ENCODE results near the gene CCDC102A.
"Not testable (repeated sequence)": the region's sequence is repeated elsewhere in the genome, so short reads cannot be mapped to it uniquely, and the experiment has no call there.

Gene CCDC102A

DNA sequence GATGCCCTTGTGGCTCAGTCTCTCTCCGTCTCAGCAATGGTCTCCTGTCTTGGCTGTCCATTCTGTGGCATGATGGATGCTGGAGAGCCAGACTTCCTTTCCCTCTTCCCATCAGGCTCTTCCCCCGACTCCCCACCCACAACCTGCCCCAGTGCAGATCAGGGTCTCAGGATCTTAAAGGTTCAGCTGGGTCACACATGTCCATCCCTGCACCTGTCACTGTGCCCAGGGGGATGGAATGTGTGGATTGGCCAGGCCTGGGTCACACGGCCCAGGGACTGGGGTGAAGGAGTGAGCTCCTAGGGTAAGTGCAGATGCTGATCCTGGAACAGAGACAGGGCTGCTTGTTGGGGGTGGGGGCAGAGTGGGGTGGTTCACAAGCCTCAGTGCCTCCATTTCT is 29.1 kb upstream of the CCDC102A start:
- no peak for DNase-seq (ENCODE audit: low spot score)

DNA sequence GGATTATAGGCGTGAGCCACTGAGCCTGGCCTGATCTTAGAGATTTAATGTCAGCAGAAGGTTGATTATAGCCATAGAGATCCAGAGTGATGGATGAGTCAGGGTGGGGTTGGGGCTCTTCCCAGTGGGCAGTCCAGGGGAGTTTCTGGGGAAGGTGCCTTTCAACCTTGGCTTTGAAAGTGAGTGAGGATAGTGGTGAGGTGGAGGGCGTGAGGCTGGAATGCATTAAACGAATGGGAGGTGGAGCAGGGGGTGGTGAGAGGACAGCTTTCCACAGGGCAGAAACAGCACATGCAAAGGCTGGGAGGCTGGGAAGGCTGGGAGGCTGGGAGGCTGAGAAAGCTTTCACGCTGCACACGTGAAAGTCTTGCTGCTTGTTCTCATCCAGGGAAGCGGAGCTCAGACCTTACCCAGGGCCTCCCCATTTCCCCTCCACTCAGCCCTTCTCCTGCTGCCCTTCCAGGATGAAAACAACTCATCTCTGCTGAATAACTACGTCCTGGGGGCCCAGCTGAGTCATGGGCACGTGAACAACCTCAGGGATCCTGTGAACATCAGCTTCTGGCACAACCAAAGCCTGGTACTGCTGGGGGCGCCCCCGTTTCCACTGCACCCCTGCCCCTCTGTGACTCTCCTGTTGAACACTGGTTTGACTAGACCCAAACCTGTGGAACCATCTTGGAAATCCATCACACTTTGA is 28.4 kb upstream of the CCDC102A start:
- DNase-seq (ENCODE audit: low spot score): no peak

DNA sequence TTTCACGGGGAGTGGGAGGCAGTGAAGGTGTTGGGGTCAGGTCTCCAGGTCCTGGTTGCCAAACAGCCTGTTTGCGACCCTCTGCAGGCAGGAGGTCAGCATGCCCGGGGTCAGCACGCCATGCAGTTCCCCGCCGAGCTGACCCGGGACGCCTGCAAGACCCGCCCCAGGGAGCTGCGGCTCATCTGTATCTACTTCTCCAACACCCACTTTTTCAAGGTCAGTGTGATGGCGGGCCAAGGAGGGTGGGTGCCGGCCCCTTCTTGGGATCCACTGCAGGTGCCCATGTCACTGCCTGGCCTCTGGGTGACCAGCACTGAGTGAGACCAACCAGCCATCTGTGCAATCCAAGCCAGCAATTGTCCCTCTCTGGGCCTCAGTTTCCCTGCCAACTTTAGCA is 27.4 kb upstream of the CCDC102A start:
- no peak for DNase-seq (ENCODE audit: low spot score)

DNA sequence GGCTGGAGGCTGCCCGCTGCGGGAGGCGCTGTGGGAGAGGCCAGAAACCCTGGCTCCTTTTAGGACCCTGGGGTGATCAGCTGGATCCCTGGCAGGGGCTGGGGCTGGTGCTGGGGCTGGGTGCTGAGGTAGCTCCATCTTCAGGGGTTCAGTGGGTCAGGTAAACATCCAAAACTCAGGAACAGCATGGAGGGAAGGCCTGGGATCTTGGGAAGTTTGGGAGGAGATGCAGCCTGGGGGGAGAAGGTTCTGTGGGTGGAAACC is 27.0 kb upstream of the CCDC102A start:
- DNase-seq (ENCODE audit: low spot score): no peak

DNA sequence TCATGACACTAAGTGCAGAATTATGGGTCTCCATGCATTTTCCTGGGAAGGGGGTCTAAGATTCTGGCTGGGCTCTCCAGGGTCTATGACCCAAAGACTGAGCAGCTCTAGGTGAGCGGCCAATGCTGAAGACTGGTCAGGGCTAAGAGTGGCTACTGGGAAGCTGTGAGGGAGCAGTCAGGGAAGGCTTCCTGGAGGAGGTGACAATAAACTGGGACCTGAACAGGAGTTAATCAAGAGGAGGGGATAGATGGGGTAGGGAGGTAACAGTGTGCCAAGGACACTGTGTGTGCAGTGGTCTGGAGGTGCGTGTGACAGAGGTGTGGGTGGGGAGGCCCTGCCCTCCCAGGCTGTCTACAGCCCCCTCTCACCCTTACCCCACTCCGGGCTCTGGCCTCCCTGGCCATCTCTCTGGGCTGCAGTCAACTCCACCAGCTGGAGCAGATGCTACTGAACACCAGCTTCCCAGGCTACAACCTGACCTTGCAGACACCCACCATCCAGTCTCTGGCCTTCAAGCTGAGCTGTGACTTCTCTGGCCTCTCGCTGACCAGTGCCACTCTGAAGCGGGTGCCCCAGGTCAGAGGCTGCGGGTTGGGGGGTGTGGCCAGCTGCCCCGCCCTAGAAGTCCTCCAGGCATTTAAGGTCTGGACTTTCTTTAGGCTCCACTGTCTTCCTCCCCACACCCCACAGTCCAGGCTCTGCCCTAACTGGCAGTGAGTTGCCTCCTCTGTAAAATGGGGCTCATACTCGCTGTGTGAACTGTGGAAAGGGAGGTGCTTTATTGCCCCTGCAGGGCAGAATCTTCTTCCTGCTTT is 26.5 kb upstream of the CCDC102A start:
- no peak for DNase-seq (ENCODE audit: low spot score)

DNA sequence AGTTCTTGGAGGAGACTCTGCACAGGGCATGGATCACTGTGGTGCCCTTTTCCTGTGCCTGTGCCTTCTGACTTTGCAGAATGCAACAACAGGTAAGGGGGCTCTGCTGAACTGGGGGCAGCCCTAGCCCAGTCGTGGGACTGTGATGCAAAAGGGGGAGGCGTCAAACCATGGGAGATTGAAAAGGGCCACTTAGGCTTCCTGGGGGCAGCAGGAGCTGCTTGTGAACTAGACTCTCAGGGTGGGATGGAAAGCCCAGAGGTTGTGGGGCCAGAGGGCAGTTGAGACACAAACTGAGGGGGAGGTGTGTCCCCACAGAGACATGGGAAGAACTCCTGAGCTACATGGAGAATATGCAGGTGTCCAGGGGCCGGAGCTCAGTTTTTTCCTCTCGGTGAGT is 25.7 kb upstream of the CCDC102A start:
- DNase-seq (ENCODE audit: low spot score): no peak

DNA sequence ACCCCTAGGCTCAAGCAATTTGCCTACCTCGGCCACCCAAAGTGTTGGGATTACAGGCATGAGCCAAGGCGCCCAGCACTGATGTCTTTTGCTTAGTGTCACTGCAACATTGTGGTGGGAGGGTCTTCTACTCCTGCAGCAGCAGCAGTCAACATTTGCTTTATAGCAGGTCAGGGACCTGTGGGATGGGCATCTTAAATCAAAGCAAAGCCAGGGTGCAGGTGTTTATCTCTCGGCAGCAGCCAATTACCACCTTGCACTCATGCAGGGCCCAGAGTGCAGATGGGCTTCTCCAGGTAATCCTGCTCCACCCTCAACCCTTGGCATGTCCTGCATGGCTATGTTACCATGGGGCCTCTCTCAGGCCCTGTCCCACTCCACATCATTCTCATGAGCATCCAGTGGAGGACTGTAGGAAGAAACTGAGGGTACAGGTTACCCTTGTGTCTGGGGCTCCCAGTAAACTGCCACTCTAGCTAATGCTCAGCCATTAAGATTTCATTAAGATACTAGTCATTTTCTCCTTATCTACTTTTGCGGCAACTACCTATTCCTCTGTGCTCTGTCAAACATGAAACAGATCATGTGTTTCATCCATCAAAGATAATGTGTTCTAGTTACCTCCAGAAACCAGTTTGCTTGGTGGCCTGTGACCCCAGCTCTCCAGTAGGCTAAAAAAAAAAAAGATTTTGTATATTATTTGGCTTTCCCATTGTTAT is 22.9 kb upstream of the CCDC102A start:
- DNase-seq (ENCODE audit: low spot score): no peak

DNA sequence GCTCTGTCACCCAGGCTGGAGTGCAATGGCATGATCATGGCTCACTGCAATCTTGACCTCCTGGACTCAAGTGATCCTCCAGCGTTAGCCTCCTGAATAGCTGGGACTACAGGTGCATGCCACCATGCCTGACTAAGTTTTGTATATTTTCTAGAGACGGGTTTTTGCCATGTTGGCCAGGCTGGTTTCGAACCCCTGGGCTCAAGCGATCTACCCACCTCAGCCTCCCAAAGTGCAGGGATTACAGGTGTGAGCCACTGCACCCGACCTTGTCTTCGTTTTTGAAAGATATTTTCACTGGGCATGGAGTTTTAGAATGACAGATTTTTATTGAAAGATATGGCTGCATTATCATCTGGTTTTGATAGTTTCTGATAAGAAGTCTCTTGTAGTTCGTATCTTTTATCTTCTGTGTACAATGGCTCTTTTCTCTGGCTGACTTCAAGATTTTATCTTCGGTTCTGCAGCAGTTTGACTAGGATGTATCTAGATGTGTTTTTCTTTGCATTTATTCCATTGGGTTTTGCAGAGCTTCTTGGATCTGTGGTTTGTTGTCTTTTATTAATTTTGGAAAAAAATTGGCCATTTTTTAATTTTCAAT is 20.7 kb upstream of the CCDC102A start:
- no peak for DNase-seq (ENCODE audit: low spot score)

DNA sequence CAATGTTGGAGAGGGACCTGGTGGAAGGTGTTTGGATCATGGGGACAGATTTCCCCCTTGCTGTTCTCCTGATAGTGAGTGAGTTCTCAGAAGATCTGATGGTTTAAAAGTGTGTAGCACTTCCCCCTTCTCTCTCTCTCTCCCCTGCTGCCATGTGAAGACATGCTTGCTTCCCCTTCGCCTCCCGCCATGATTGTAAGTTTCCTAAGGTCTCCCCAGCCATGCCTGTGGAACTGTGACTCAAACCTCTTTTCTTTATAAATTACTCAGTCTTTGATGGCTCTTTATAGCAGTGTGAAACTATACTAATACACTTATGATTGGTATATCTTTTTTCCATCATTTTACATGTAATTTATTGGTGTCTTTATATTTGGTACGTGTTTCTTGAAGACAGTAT is 19.5 kb upstream of the CCDC102A start:
- no peak for DNase-seq (ENCODE audit: low spot score)

DNA sequence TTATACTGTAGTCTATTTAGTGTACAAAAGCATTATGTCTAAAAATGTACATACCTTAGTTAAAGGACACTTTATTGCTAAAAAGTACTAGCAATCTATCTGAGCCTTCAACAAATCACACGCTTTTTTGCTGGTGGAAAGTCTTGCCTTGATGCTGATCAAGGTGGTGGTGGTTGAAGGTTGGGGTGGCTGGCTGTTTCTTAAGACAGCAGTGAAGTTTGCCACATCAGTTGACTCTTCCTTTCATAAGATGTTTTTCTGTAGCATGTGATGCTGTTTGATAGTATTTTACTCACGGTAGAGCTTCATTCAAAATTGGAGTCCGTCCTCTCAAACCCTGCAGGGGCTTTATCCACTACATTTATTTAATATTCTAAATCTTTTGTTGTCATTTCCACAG is 14.7 kb upstream of the CCDC102A start:
- no peak for DNase-seq (ENCODE audit: low spot score)

DNA sequence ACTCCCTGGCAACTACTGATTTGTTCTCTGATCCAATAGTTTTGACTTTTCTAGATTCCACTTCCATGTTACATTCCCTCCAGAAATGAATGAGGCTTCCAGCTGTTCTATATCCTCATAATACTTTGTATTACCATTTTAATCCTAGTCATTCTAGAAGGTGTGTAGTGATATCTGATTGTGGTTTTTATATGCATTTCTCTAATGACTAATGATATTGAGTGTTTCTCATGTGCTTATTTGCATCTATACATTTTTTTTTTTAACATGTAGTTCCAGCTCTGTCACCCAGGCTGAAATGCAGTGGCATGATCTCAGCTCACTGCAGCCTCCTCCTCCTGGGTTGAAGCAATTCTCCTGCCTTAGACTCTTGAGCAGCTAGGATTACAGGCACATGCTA is 13.4 kb upstream of the CCDC102A start:
- no peak for DNase-seq (ENCODE audit: low spot score)

DNA sequence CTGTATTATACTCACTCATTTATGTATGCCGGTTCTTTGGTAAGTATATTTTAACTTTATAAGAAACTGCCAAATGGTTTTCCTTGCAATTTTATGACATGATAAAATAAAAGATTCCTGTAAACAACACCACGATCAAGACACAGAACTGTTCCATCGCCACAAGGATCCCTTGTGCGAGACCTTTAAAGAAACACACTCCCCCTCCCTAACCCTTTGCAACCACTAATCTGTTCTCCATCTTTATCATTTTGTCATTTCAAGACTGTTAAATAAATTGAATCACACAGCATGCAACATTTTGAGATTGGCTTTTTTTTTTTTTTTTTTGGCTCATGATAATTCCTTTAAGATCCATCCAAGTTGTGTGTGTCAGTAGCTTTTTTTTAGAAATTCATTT is 12.0 kb upstream of the CCDC102A start:
- no peak for DNase-seq (ENCODE audit: low spot score)

DNA sequence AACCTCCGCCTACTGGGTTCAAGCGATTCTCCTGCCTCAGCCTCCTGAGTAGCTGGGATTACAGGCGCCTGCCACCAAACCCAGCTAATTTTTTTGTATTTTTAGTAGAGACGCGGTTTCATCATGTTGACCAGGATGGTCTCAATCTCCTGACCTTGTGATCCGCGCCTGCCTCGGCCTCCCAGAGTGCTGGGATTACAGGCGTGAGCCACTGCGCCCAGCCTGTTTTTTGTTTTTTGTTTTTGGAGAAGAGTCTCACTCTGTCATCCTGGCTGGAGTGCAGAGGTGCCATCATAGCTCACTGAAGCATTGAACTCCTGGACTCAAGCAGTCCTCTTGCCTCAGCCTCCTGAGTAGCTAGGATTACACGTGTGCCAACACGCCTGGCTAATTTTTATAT is 11.2 kb upstream of the CCDC102A start:
- DNase-seq (ENCODE audit: low spot score): not testable (repeated sequence)

DNA sequence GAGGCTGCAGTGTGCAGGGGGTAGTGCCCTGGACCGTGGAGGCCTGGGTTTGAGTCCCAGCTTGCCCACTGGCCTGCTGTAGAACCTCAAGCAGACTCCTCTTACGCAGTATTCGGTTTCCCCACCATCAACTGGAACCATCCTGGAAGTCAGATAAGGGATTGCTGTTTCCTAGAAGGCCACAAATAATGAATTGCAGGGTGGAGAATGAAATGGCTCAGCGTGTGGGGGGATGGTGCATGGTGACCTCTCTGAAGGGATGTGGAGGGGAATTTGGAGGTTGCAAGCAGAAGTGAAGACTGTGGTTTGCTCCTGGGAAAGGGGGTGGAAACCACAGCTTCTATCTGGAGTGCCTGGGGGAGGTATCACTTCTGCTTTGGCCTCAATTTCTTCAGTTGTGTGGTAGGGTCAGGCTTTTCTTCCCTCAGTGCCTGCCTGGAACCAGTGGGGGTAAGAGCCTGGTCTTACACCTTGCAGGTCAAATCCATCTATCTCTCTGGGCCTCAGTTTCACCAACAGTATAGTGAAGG is 7.8 kb upstream of the CCDC102A start:
- no peak for DNase-seq (ENCODE audit: low spot score)

DNA sequence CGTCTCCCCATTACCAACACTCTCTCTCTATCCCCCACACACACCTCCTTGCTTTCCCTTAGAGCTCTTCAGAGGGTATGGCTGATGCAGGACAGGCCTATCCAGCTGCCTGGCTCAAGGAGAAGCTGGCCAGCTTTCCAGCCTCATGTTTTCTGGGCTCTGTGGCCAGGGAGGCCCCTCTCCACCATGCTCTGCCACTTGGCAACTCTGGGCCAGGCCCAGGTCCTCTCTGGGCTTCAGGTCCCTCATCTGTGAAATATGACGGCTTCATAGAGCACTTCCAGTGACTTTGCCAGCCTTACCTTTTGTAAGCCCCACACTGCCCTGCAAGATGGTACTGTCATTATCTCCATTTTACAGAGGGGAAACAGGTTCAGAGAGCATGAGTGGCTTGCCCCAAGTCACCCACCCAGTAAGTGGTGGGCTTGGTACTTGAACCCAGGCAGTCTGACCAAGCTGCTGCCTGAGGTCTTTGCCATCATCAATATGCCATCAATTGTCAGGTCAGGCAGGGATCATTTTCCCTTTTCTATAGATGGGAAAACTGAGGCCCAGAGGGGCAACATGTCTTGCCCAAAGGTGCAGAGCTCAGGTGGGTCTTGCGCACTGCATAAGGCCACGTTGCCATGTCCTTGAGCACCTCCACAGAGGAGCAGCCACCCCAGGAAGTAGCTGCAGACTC is 5.5 kb upstream of the CCDC102A start:
- DNase-seq (ENCODE audit: low spot score): no peak

DNA sequence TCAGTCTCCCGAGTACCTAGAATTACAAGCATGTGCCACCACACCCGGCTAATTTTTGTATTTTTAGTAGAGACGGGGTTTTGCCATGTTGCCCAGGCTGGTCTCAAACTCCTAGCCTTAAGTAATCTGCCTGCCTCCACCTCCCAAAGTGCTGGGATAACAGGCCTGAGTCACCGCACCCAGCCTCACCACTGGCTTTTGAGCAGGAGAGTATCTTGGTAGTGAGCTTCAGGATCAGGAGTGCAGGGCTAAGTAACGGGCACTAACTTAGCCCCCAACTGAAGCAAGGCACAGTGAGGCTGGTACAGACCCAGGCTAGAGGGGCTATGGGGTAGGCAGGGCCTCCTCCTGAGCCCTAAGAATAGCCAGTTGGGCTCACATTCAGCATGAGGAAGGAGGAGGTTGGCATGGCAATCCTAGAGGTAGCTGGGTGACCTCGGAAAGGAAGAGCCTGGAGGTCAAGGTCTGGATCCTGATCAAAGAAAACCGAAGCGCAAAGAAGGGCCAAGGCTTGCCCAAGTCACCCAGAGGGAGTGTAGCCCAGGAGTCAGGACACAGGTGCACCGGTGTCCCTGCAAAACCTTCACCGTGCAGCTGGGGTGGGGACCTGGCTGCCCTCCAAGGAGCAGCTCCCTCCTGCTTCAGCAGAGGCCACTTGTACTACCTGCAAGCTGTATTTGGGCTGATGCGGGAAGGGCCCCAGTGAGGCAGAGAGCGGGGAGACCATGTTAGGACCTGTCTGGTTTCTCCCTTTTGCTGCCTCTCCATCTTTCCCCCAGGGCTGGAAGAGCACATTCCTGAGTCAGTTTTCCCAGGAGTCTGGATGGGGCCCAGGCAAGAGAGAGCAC is 4.8 kb upstream of the CCDC102A start:
- DNase-seq (ENCODE audit: low spot score): no peak

DNA sequence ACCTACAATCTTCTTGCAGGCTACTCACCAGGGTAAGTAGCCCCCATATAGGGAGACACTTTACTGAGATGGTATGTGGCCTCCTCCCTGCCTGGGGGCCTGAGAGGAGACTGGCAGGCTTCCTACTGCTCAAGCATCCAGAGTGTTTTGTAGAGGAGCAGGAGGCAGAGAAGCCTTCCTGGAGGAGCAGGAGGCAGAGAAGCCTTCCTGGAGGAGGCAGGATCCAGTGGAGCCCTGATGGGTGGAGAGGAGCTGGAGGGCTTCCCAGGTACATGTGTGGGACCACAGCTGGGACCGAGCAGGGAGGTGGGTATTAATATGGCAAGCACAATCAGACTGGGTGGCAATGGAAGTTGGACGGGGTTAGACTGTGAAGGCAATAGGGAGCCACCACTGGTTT is 4.0 kb upstream of the CCDC102A start:
- no peak for DNase-seq (ENCODE audit: low spot score)

DNA sequence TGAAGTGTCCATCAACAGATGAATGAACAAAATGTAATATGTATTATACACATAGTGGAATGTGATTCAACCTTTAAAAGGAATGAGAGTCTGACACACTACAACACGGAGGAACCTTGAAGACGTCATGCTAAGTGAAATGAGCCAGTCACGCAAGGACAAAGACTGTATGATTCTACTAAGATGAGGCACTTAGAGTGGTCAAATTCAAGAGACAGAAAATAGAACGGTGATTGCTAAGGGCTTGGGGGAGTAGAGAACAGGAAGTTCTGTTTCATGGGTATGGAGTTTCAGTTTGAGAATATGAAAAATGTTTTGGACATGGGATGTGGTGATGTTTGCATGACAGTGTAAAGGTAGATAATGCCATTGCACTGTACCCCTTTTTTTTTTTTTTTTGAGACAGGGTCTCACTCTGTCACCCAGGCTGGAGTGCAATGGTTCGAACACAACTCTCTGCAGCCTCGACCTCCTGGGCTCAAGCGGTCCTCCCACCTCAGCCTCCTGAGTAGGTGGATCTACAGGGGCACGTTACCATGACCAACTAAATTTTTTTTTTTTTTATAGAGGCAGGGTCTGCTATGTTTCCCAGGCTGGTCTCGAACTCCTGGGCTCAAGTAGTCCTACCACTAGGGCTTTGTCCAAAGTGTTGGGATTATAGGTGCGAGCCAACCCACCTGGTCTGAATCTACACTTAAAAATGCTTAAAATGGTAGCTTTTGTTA is 2.9 kb upstream of the CCDC102A start:
- no peak for DNase-seq (ENCODE audit: low spot score)

DNA sequence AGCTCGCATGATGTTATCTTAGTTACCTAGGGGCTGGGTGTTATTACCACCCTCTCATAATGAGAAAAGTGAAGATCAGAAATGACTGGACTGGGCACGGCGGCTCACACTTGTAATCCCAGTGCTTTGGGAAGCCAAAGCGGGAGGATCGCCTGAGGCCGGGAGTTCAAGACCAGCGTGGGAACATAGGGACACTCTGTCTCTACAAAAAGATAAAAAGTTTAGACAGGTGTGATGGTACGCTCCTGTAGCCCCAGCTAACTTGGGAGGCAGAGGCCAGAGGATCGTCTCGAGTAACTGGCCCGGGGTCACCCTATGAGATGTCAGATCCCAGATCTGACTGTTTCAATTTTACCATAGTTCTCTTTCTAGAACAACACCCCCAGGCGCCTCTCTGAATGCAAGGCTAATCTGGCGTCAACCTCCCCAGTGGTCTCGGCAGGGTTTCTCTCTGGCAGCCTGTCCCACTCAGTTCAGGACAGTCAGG is 1.9 kb upstream of the CCDC102A start:
- DNase-seq (ENCODE audit: low spot score): no peak

DNA sequence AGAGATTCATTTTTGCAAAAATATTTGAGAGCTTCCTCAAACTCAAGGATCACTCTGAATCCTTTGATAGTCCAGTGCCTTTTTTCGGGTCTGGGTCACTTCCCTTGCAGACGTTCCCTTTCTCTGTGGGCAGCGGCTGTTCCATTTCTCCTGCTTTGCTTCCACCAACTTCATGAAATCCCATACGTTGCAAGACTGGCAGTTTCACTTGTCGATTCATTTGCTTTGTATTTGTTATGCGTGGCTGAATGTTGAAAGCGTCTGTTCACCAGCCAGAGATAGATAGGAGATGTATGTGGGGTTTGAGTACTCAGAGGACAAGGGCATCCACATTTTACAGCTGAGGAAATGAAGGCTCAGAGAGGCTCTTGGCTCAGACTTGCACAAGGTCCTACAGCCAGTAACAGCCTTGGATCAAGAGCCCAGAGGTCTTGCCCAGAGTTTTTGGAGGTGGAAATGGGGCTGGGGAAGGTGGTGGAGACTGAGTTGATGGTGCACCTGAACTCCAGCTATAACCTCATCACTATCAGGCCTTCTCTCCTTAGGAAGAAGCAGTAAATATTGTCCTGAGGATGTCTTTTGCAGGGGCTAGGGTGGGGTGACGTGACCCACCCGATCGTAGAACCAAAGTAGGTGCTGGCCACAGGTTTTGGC is 1.3 kb upstream of the CCDC102A start:
- no peak for DNase-seq (ENCODE audit: low spot score)
